GM19025 (cell line): ENCODE measurements around the gene PTGER4.
A peak's percentile ranks its signal among the peaks of the same experiment; 100 is the strongest.
"Not testable (repeated sequence)": the region's sequence is repeated elsewhere in the genome, so short reads cannot be mapped to it uniquely, and the experiment has no call there.

Source experiments
- ATAC-seq: cut with Tn5 transposase; IDR thresholded peaks from one replicate; pipeline ENCODE4 v1.9.1; 2021; ENCODE audit warnings: mild to moderate bottlenecking, low read depth, moderate library complexity; ENCODE audit not compliant: unreplicated experiment

Gene PTGER4

DNA sequence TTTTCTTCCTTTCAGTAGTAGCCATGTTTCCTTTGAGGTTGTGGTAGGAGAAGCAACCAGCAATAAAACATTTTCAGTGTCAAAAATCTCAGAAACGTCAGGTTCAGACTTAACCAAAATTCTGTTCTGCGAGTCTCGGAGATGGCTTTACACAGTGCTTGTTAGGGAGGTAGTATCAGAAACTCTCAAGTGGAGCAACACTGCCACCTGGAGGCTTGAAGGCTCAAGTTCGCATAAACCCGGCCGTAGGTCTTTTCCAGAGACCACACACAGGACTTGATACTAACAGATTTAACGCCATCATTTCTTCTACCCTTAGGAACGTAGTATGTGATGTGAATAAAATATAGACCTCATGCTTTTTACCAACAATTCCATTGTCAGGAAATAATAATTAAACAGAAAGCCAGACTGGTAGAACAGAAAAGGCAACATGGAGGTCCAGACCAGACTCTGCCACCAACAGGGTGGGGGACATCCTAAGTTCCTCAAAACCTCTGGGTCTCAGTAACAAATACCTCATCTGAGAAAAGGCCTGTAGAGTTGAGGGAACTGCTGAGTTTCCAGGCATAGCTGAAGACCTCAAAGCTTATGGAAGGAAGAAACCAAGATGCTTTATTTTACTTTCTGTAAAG lies 8.5 kb downstream of the PTGER4 start:
- ATAC-seq: peak; percentile 90

DNA sequence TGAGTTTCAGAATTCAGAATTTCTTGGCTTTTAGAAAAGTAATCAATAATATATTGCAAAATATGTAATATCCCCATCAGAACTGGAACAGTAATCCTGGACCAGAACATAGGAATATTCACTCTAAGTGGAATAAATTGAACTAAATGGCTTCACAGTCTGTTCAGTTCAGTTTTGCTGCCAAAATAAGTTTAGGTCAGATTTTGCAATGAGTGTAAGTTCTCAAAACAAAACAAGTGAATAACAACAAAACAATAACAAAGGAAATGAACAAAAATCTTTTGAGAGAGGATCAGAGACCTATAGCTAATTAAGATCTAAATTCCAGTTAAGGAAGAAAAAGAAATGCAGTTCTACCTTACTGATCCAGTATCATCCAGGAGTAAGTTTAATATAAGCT lies 9.3 kb downstream of the PTGER4 start:
- no peak for ATAC-seq

DNA sequence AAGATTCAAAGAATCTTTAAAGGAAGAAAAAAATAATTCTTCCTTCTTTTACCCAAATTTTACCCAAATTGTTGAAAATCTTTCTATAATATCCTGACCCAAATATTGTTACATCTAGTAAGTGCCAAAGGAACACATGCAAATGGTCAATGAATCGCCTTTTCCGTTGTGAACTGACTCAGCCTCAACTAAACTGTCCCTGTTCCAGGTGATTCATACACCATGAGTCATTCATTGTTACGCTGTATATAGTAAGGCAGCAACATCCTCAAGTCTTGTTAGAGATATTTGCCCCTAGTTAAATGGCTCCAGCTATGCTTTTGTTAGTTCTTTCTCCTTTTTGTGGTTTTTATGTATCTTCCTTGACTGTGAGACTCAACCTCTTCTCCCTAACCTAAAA lies 9.7 kb downstream of the PTGER4 start:
- peak; percentile 46 for ATAC-seq

DNA sequence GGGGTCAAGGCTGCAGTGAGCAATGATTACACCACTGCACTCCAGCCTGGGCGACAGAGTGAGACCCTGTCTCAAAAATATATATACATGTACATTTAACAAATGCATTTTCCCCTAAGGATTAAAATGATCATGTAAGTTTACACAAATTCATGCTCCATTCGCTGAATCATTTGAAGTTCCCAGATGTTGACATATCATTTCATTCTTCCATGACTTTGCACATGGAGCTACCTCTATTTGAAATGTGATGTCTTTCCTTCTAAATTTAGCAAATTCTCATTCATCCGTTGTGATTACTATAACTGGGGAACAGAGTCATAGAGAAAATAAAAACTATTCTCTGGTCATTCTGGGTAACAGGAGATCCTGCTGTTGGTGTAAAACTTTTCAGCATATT lies 10.6 kb downstream of the PTGER4 start:
- ATAC-seq: no peak

GRCh38 chr5:40691894-40692293 lies 12.2 kb downstream of the PTGER4 start:
- ATAC-seq: no peak

GRCh38 chr5:40694433-40694832 lies 14.7 kb downstream of the PTGER4 start:
- ATAC-seq: no peak

- ATAC-seq: no peak
Observed at GRCh38 chr5:40700116-40700782, 20.5 kb downstream of the PTGER4 start.

- not testable (repeated sequence) for ATAC-seq
Observed at GRCh38 chr5:40702027-40702426, 22.3 kb downstream of the PTGER4 start.

DNA sequence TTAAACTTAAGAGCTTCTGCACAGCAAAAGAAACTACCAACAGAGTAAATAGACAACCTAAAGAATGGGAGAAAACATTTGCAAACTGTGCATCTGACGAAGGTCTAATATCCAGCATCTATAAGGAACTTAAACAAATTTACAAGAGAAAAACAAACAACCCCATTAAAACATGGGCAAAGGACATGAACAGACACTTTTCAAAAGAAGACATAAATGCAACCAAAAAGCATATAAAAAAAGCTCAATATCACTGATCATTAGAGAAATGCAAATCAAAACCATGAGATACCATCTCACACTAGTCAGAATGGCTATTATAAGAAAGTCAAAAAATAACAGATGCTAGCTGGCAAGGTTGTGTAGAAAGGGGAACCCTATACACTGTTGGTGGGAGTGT lies 25.8 kb downstream of the PTGER4 start:
- ATAC-seq: not testable (repeated sequence)

DNA sequence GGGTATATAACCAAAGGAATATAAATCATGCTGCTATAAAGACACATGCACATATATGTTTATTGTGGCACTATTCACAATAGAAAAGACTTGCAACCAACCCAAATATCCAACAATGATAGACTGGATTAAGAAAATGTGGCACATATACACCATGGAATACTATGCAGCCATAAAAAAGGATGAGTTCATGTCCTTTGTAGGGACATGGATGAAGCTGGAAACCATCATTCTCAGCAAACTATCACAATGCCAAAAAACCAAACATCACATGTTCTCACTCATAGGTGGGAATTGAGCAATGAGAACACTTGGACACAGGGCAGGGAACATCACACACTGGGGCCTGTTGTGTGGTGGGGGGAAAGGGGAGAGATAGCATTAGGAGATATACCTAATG lies 30.9 kb downstream of the PTGER4 start:
- ATAC-seq: not testable (repeated sequence)

- no peak for ATAC-seq
Observed at GRCh38 chr5:40714001-40714400, 34.3 kb downstream of the PTGER4 start.

- no peak for ATAC-seq
Observed at GRCh38 chr5:40716000-40716399, 36.3 kb downstream of the PTGER4 start.

GRCh38 chr5:40716590-40716989 lies 36.9 kb downstream of the PTGER4 start:
- ATAC-seq: no peak

DNA sequence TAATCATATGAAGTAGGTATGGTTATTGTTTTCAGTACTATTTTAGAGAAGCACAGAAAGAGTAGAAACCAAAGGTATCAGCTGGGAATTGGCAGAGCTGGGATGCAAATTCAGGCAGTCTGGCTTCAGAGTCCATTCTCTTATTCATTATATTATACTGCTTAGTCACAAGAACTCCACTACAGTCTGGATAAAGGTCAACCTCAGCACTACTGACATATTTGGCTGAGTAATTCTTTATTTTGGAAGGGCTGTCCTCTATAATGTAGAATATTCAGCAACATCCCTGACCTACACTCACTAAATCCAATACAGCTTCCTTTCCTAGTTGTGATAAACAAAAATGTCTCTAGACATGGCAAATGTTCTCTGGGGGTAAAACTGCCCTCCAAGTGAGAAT lies 37.6 kb downstream of the PTGER4 start:
- ATAC-seq: no peak

GRCh38 chr5:40720069-40720468 lies 40.4 kb downstream of the PTGER4 start:
- no peak for ATAC-seq

- ATAC-seq: not testable (repeated sequence)
Observed at GRCh38 chr5:40722497-40722911, 42.8 kb downstream of the PTGER4 start.

GRCh38 chr5:40733434-40733833 lies 53.7 kb downstream of the PTGER4 start:
- no peak for ATAC-seq

DNA sequence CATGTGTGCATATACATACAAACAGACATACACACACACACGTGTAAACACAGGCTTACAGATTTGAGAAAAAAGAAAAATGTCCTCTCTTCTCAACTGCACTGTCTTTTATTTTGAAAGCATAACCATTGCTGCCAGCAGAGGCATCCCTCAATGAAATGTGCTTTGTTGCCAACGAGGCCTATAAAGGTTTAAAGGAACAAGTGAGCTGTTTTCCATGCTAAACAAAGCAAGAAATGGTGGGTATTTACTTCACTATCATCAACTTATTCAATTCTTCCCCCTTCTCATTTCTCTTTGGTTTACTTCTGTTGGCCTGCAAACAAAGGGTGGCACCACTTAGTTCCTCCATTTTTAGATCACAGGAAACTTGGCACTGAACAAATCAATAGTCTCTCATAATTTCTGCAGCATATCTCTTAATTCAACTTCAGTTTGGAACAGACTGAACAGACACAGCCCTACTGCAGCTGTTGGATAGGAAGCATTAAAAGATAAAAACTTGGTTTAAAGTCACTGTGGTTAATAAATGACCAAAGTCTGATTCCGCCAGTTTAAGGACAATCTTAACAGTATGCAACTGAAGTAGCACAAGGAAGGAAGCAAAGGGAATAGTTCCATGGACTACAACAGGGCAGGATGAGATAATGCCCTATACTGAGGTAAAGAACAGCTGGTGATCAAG lies 54.3 kb downstream of the PTGER4 start:
- ATAC-seq: no peak

GRCh38 chr5:40734986-40735385 lies 55.3 kb downstream of the PTGER4 start:
- ATAC-seq: no peak

GRCh38 chr5:40735609-40736008 lies 55.9 kb downstream of the PTGER4 start:
- no peak for ATAC-seq

- no peak for ATAC-seq
Observed at GRCh38 chr5:40736103-40736875, 56.6 kb downstream of the PTGER4 start.
